NCI-H2196 treated with DMSO at 0.1 percent for 48 hours (cell line): ENCODE measurements around the gene ZDHHC5.
A peak's percentile ranks its signal among the peaks of the same experiment; 100 is the strongest.
"Not testable (repeated sequence)": the region's sequence is repeated elsewhere in the genome, so short reads cannot be mapped to it uniquely, and the experiment has no call there.

ENCODE experiments used
- DNase-seq: peaks from one replicate; lab custom pipeline; 2025; ENCODE audit not compliant: unreplicated experiment; lab: John Stamatoyannopoulos, UW

The ZDHHC5 gene

GRCh38 chr11:57643802-57644201 is 24.1 kb upstream of the ZDHHC5 start:
- DNase-seq: no peak

- DNase-seq: peak; percentile 62
Observed at GRCh38 chr11:57644748-57645688, 22.9 kb upstream of the ZDHHC5 start.

GRCh38 chr11:57645689-57646085 is 22.2 kb upstream of the ZDHHC5 start:
- DNase-seq: no peak

- DNase-seq: no peak
Observed at GRCh38 chr11:57646194-57646798, 21.6 kb upstream of the ZDHHC5 start.

GRCh38 chr11:57646799-57647303 is 21.1 kb upstream of the ZDHHC5 start:
- DNase-seq: no peak

- DNase-seq: no peak
Observed at GRCh38 chr11:57647372-57647771, 20.5 kb upstream of the ZDHHC5 start.

- no peak for DNase-seq
Observed at GRCh38 chr11:57647960-57648800, 19.7 kb upstream of the ZDHHC5 start.

- no peak for DNase-seq
Observed at GRCh38 chr11:57648801-57649735, 18.8 kb upstream of the ZDHHC5 start.

- DNase-seq: no peak
Observed at GRCh38 chr11:57649826-57650738, 17.8 kb upstream of the ZDHHC5 start, which contains the start of gene YPEL4. TSS of gene YPEL4 (minus strand) at chr11:57649912. CDS start at chr11:57647107, 2,805 bp downstream.

GRCh38 chr11:57650739-57651090 is 17.2 kb upstream of the ZDHHC5 start:
- DNase-seq: no peak

- no peak for DNase-seq
Observed at GRCh38 chr11:57651408-57651807, 16.5 kb upstream of the ZDHHC5 start.

GRCh38 chr11:57652230-57652629 is 15.7 kb upstream of the ZDHHC5 start:
- DNase-seq: not testable (repeated sequence)

- DNase-seq: no peak
Observed at GRCh38 chr11:57652662-57653061, 15.3 kb upstream of the ZDHHC5 start.

- no peak for DNase-seq
Observed at GRCh38 chr11:57653163-57653562, 14.8 kb upstream of the ZDHHC5 start.

- no peak for DNase-seq
Observed at GRCh38 chr11:57656885-57657193, 11.1 kb upstream of the ZDHHC5 start.

GRCh38 chr11:57657194-57658022 is 10.5 kb upstream of the ZDHHC5 start, which contains the start of gene CLP1:
TSS of gene CLP1 (plus strand) at chr11:57657762. CDS start at chr11:57659477, 1,715 bp downstream.
- DNase-seq: peak; percentile 95

- DNase-seq: no peak
Observed at GRCh38 chr11:57658023-57658361, 9.9 kb upstream of the ZDHHC5 start.

- DNase-seq: no peak
Observed at GRCh38 chr11:57659669-57660068, 8.2 kb upstream of the ZDHHC5 start.
